Activated T-cell treated with anti-CD3 and anti-CD28 coated beads, Interleukin-2, amount 50 U/mL, for 48 hours (primary cell): ENCODE data around the gene ZFAND5.
A peak's percentile ranks its signal among the peaks of the same experiment; 100 is the strongest.

Experiments
- DNase-seq, 2 experiments: peaks; one replicate each; pipeline ENCODE4 v3.0.0-alpha.2; 2020

ZFAND5 gene

DNA sequence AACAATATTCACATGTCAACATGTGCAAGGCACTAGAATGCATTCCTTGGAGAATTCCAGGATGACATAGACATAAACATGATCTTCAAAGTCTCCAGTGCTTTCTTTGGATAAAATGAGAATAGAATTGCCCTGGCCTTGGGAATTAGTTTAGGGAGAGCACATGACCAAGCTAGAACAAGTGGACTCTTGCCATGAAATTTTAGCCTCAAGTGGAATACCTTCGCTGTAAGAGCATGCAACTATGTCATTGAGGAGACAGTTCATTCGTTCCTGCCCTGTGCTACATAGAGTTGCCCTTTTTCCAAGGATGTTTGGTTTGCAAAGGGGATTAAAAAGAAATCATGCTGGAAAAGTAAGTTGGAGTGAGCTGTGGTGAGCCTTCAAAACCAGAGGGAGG is 42.7 kb downstream of the ZFAND5 start:
- no peak for DNase-seq

DNA sequence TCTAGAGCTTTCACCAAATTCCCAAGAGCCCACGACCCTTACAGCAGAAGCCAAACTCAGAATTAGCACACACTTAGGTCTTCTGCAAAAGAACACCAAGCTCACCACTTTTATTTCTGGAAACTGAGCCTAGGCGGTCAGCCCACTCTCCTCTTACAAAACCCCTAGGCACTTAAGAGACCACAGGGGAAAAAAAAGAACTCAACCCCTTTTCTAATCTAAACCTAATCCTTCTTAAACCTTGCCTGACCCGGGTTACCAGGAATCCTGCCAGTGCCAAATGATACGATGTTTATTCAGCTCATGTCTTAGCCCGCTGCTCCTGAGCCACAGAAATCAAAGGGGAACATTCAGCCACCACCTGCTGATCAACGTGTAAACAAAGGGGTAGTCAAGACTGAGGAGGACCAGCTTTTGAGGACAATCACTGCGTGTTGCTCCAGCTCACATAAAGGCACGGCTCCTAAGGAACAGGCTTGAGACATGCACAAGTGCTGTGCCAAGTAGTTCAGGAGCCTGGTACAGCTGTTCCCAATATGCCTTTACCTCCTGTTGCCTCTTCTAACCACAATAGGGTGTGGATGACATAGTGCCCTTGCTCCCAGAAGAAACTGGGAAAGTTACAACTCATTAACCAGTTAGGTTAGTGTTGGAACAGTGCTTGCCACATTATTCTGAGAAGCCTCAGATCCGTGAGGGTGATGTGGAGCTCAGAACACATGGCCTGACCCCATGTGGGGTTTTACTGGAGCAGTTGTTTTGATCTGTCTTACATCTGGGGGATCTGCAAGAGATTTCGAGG is 49.3 kb downstream of the ZFAND5 start:
- no peak for DNase-seq

DNA sequence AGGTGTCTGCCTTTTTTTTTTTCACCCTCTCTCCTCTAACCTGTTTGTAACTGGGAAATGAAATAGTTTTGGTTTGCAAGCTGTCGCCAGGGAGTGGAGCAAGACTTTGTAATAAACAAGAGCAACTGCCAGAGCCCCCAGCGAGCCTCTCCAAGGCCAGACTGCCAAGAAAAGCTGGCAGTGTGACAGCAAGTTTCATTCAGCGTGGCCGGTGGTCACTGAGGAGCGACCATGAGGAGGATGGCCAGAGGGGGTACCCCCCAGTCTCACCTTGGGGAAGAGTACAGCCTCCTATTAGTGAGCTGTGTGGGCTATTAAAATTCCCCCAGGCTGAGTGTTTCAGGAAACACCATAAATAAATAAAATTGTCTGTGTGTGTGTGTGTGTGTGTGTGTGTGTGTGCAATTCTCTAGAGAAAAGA is 49.9 kb downstream of the ZFAND5 start:
- DNase-seq = no peak

DNA sequence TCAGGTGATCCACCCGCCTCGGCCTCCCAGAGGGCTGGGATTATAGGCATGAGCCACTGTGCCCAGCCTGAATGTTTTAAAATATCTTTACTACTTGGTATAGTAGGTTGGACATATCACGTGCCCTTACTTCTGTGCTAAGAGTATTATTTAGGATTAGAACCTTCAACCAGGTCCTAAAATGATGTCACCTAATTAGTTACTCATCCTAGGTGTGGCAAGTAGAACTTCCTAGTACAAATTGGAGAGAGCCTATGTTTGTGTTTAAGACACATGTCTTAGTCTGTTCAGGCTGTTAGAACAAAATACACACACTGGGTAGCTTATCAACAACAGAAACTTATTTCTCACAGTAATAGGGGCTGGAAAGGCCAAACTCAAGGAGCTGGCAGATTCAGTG is 51.5 kb downstream of the ZFAND5 start:
- no peak for DNase-seq

DNA sequence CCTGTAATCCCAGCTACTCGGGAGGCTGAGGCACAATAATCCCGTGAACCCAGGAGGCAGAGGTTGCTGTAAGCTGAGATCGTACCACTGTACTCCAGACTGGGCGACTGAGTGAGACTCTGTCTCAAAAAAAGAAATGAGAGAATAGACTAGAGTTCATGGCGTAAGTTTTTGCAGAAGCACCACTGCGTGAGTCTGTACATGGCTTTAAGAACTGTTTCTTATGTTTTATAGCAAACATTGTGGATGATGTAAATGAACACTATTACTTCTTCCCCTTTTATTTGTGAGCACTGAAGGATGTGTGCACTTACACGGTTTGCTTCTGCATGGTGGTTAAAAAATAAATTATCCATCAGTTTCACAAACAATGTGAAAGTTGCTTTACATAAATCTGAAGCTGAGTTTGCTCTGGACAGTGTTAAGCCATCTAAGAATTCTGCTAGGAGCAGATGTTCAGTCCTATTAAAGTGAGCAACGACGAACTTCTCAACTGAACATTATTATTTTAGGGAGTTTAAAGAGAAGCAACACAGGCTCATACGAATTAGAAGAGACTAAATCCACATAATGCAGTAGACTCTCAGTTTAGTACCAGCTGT is 52.5 kb downstream of the ZFAND5 start:
- no peak for DNase-seq

DNA sequence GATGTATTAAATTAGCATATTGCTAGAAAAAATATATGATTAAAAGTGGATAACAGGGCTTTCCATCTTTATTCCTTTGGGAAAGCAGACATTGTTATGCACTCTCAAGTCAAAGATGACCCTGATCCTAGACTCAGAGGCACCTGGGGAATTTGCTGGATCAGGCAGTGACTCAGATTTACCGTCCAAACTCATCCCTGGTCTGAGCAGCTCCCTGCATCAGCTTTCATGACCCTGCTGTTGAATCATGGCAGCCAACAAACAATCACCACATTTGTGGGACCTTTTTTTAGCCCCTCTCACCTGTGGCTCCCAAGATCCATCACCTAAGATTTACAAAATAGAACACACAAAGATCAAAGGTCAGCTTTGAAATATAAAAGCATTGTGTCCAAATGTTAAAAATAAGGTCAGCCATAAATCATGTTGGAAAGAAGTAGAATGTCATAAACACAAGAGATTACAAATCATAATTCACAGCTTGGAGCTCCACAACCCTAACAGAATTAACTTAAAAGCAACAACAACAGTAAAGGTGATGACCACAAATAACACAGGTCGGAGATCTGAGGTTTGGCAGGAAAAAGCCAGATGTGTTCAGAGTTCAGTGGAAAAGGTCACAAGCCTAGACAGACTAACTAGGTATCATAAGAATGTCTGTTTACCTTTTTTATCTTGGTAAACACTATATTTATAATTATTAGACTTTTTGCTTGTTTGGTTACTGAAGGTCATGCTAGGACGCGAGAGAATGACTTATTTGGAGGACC is 55.5 kb downstream of the ZFAND5 start:
- DNase-seq = no peak

DNA sequence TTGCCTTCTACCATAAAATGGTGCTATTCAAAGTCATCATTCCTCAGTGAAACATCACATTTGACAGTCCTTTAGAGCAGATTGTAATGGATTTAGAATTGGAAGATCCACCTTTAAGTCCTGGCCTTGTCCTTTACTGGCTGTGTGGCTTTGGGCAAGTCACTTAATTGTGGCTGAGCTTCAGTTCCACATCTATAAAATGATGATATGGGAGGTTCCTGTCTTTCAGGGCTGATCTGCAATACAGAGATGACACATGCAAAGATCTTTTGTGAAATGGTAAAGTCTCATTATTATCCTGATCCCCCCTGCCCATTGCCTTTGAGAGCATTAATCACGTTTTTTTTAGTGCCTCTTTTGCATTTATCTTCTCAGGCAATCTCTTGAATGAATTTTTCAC is 58.2 kb downstream of the ZFAND5 start:
- no peak for DNase-seq

DNA sequence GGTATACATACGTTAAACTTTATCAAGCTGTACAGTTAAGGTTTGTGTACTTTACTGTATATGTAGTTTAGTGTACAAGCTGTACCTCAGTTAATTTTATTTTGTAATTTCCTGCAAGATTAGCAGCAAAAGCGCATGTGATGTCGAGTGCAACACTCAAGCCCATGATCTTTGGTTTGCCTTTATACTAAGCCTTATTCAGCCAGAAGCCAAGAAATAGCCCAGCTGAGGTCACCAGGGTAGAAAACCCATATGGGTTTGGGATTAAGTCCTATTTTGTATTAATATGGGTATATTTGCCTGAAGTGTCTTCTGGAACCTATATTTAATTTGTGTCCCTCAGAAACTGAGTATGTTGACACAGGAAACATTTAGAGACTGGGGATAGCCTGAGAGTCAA is 59.3 kb downstream of the ZFAND5 start:
- no peak for DNase-seq

DNA sequence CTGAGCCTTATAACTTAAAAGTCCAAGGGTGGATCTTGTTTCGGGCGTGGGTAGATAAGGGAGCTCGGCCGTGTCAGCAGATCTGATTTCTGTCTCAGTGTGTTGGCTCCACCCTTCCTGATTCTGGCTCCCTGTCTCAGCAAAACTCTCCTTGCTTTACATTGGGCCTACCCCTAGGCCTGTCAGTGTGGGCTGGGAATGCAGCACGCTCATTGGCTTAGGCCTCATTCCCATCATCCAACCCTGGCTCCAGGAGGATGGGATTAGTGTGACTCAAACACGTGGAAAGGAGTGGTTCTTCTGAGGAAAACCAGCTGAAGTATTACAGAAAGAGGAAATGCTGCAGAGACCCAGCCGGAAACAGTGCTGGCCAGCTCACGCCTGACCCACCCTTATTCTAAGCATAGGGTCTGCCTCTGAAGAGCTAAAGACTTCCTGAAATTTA is 59.9 kb downstream of the ZFAND5 start:
- peak in 1 of 2 experiments; percentile 18 for DNase-seq

DNA sequence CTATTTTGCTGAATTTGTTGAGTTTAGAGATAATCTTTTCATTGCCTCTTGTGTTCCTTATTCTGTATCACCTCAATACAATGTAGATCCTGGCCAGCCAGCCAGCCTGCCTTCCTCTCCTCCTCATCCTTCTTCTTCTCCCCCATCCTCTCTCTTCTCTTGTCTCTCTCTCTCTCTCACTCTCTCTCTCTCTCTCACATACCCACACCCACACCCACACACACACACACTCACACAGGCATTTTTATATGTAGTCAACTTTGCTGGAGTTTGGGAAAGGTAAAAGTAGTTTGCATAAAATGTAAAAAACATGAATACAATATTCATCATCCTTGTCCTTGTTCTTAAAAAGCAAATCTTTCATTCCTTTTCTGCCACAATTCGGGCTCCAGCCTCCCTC is 60.5 kb downstream of the ZFAND5 start:
- DNase-seq = no peak
